ENCODE results near the gene TRIM69. TPM values are rescaled to one million over a fixed set of nuclear protein-coding genes. Genes with fewer than 3 reads are reported as not detected.

The TRIM69 gene
- total and polyA plus RNA-seq, 2 donors (not counting 1 experiment from before 2014, with no cell fraction given), result 18.3 to 40.1 TPM

DNA sequence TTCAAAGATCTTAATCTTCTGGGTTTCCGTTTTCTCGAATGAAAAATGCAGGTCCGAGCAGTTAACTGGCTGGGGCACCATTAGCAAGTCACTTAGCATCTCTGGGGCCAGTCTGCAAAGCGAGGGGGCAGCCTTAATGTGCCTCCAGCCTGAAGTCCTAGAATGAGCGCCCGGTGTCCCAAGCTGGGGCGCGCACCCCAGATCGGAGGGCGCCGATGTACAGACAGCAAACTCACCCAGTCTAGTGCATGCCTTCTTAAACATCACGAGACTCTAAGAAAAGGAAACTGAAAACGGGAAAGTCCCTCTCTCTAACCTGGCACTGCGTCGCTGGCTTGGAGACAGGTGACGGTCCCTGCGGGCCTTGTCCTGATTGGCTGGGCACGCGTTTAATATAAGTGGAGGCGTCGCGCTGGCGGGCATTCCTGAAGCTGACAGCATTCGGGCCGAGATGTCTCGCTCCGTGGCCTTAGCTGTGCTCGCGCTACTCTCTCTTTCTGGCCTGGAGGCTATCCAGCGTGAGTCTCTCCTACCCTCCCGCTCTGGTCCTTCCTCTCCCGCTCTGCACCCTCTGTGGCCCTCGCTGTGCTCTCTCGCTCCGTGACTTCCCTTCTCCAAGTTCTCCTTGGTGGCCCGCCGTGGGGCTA is 25.1 kb upstream of the TRIM69 start, which contains the start of the genes B2M and PATL2:
Gene B2M (plus strand): TSS at position 422 of the 647 bp plus-strand sequence. CDS start 30 bp downstream, at position 452.
Gene PATL2 (minus strand): TSS at position 228 of the 647 bp plus-strand sequence. CDS start 34,833 bp downstream, outside the sequence.
- H3K27me3 ChIP-seq (ENCODE audit: control insufficient read depth, insufficient read depth, low read length), result no peaks in the 10 kb centered on the region
- DNase-seq (ENCODE audit: low read depth in 2 of 2), result peak; percentile 90 to 97
- H3K4me1 ChIP-seq (ENCODE audit: control insufficient read depth, extremely low read depth, insufficient read depth, low read length), result peaks cover 2% of the 10 kb centered on the region
- peak within 1 kb of the TSS; percentile 92 for H3K4me2 ChIP-seq (ENCODE audit: extremely low read depth, insufficient read depth, low read length)
- peaks cover 6% of the 10 kb centered on the region for H3K36me3 ChIP-seq (ENCODE audit: control insufficient read depth, insufficient read depth, low read length)
- H3K79me2 ChIP-seq (ENCODE audit: control insufficient read depth, insufficient read depth, low read length), result peaks cover 50% of the 10 kb centered on the region
- H3K4me3 ChIP-seq (replicated peaks in 1 of 4; ENCODE audit: control extremely low read depth in 1 of 4, insufficient read depth in 1 of 4, low read depth in 3 of 4, low read length in 4 of 4), result peak within 1 kb of the TSS; percentile 98 to 100 (median 99)
- H3K9me3 ChIP-seq (ENCODE audit: control insufficient read depth, insufficient read depth, low read depth, low read length), result no peaks in the 10 kb centered on the region
- peak within 1 kb of the TSS; percentile 99 for H3K27ac ChIP-seq (ENCODE audit: insufficient read depth, low read length)
- H3K9ac ChIP-seq (ENCODE audit: insufficient read depth, low read length), result peak within 1 kb of the TSS; percentile 99
- peak within 1 kb of the TSS; percentile 81 for H2AFZ ChIP-seq (ENCODE audit: low read length)
- H4K20me1 ChIP-seq (ENCODE audit: control insufficient read depth, extremely low read depth, insufficient read depth, low read length), result peaks cover 11% of the 10 kb centered on the region
- TF ChIP-seq EZH2 (IDR thresholded peaks at IDR 0.05; ENCODE audit: low read length, missing control alignments), result no peak
- TF ChIP-seq, protein P1, sequence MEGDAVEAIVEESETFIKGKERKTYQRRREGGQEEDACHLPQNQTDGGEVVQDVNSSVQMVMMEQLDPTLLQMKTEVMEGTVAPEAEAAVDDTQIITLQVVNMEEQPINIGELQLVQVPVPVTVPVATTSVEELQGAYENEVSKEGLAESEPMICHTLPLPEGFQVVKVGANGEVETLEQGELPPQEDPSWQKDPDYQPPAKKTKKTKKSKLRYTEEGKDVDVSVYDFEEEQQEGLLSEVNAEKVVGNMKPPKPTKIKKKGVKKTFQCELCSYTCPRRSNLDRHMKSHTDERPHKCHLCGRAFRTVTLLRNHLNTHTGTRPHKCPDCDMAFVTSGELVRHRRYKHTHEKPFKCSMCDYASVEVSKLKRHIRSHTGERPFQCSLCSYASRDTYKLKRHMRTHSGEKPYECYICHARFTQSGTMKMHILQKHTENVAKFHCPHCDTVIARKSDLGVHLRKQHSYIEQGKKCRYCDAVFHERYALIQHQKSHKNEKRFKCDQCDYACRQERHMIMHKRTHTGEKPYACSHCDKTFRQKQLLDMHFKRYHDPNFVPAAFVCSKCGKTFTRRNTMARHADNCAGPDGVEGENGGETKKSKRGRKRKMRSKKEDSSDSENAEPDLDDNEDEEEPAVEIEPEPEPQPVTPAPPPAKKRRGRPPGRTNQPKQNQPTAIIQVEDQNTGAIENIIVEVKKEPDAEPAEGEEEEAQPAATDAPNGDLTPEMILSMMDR (conservative IDR thresholded peaks at IDR 0.05 in 1 of 2, IDR thresholded peaks at IDR 0.05 in 1 of 2; ENCODE audit: low read depth in 1 of 2, low read length in 2 of 2), result no peak

- peaks cover 54% of the 10 kb centered on the region for H3K79me2 ChIP-seq (ENCODE audit: control insufficient read depth, insufficient read depth, low read length)
- H3K36me3 ChIP-seq (ENCODE audit: control insufficient read depth, insufficient read depth, low read length), result peaks cover 11% of the 10 kb centered on the region
- peak overlapping the region; percentile 99 for H3K9ac ChIP-seq (ENCODE audit: insufficient read depth, low read length)
- H3K4me3 ChIP-seq (replicated peaks in 1 of 4; ENCODE audit: control extremely low read depth in 1 of 4, insufficient read depth in 1 of 4, low read depth in 3 of 4, low read length in 4 of 4), result peak overlapping the region; percentile 98 to 100 (median 99)
- peaks cover 2% of the 10 kb centered on the region for H3K4me1 ChIP-seq (ENCODE audit: control insufficient read depth, extremely low read depth, insufficient read depth, low read length)
- H4K20me1 ChIP-seq (ENCODE audit: control insufficient read depth, extremely low read depth, insufficient read depth, low read length), result peaks cover 11% of the 10 kb centered on the region
- H3K27ac ChIP-seq (ENCODE audit: insufficient read depth, low read length), result peak overlapping the region; percentile 99
- peak overlapping the region; percentile 92 for H3K4me2 ChIP-seq (ENCODE audit: extremely low read depth, insufficient read depth, low read length)
- DNase-seq (ENCODE audit: low read depth in 2 of 2), result peak; percentile 35 to 42
- TF ChIP-seq EZH2 (IDR thresholded peaks at IDR 0.05; ENCODE audit: low read length, missing control alignments), result no peak
- TF ChIP-seq, protein P1 (conservative IDR thresholded peaks at IDR 0.05 in 1 of 2, IDR thresholded peaks at IDR 0.05 in 1 of 2; ENCODE audit: low read depth in 1 of 2, low read length in 2 of 2), result no peak
- no peak overlapping the region for H2AFZ ChIP-seq (ENCODE audit: low read length)
- H3K27me3 ChIP-seq (ENCODE audit: control insufficient read depth, insufficient read depth, low read length), result no peaks in the 10 kb centered on the region
- no peaks in the 10 kb centered on the region for H3K9me3 ChIP-seq (ENCODE audit: control insufficient read depth, insufficient read depth, low read depth, low read length)
These were observed 24.5 kb upstream of the TRIM69 start for GRCh38 chr15:44711743-44712345.

DNA sequence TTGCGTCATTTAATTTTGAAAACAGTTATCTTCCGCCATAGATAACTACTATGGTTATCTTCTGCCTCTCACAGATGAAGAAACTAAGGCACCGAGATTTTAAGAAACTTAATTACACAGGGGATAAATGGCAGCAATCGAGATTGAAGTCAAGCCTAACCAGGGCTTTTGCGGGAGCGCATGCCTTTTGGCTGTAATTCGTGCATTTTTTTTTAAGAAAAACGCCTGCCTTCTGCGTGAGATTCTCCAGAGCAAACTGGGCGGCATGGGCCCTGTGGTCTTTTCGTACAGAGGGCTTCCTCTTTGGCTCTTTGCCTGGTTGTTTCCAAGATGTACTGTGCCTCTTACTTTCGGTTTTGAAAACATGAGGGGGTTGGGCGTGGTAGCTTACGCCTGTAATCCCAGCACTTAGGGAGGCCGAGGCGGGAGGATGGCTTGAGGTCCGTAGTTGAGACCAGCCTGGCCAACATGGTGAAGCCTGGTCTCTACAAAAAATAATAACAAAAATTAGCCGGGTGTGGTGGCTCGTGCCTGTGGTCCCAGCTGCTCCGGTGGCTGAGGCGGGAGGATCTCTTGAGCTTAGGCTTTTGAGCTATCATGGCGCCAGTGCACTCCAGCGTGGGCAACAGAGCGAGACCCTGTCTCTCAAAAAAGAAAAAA is 23.9 kb upstream of the TRIM69 start:
- no peaks in the 10 kb centered on the region for H3K9me3 ChIP-seq (ENCODE audit: control insufficient read depth, insufficient read depth, low read depth, low read length)
- peaks cover 14% of the 10 kb centered on the region for H3K36me3 ChIP-seq (ENCODE audit: control insufficient read depth, insufficient read depth, low read length)
- no peak overlapping the region for H2AFZ ChIP-seq (ENCODE audit: low read length)

More for the DNA sequence above, 23.9 kb upstream of the TRIM69 start:
- H3K9ac ChIP-seq (ENCODE audit: insufficient read depth, low read length), result peak overlapping the region; percentile 99
- no peaks in the 10 kb centered on the region for H3K27me3 ChIP-seq (ENCODE audit: control insufficient read depth, insufficient read depth, low read length)
- H4K20me1 ChIP-seq (ENCODE audit: control insufficient read depth, extremely low read depth, insufficient read depth, low read length), result peaks cover 11% of the 10 kb centered on the region
- peak overlapping the region; percentile 98 to 100 (median 99) for H3K4me3 ChIP-seq (replicated peaks in 1 of 4; ENCODE audit: control extremely low read depth in 1 of 4, insufficient read depth in 1 of 4, low read depth in 3 of 4, low read length in 4 of 4)
- peaks cover 2% of the 10 kb centered on the region for H3K4me1 ChIP-seq (ENCODE audit: control insufficient read depth, extremely low read depth, insufficient read depth, low read length)
- no peak for TF ChIP-seq EZH2 (IDR thresholded peaks at IDR 0.05; ENCODE audit: low read length, missing control alignments)
- TF ChIP-seq, protein P1 (conservative IDR thresholded peaks at IDR 0.05 in 1 of 2, IDR thresholded peaks at IDR 0.05 in 1 of 2; ENCODE audit: low read depth in 1 of 2, low read length in 2 of 2), result no peak
- H3K4me2 ChIP-seq (ENCODE audit: extremely low read depth, insufficient read depth, low read length), result peak overlapping the region; percentile 92
- DNase-seq (ENCODE audit: low read depth in 2 of 2), result peak; percentile 79 to 93
- H3K79me2 ChIP-seq (ENCODE audit: control insufficient read depth, insufficient read depth, low read length), result peaks cover 54% of the 10 kb centered on the region
- H3K27ac ChIP-seq (ENCODE audit: insufficient read depth, low read length), result peak overlapping the region; percentile 99

All from fibroblast of lung (primary cell).